Measurements from ENCODE around the gene KCNIP1. TPM values are rescaled to one million over a fixed set of nuclear protein-coding genes. Genes with fewer than 3 reads are reported as not detected.

Gene KCNIP1
- total RNA-seq, 4 donors from 2014 or later, result not detected

DNA sequence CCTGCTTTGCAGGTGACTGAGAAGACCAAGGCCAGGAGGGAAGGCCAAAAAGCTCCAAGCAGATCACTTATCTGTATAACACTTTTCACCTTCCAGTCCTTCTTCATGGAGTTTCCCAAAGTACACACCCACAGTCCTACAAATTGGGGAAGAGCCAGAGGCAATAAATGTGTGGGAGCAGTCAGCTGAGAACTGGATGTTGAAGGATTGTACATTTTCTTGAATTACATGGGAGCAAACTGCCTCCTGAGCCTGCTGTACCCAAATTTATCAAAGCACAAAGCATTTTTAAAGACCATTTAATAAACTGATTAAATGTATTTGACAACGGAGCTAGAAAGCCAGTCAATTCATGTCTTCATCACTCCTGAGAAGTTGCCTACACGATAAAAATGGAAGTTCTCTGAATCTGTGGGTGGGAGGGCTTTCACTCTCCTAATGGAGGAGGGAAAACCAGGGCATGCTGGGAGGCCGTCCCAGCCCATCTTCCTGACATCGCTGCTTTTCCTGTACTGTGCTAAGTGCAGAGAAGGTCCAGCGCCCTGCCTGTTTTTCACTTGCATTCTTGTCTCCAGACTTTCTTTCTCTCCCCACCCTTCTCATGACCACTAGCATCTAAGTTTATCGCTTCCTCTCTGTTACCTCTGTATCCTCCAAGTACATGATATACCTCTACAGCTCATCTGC lies 79.0 kb downstream of the KCNIP1 start:
- no peaks in the 10 kb centered on the region for H3K36me3 ChIP-seq
- no peak overlapping the region for H3K27ac ChIP-seq
- H3K4me3 ChIP-seq, result no peak overlapping the region
- no peak for TF ChIP-seq POLR2A (IDR thresholded peaks at IDR 0.05)
- TF ChIP-seq, protein P1, sequence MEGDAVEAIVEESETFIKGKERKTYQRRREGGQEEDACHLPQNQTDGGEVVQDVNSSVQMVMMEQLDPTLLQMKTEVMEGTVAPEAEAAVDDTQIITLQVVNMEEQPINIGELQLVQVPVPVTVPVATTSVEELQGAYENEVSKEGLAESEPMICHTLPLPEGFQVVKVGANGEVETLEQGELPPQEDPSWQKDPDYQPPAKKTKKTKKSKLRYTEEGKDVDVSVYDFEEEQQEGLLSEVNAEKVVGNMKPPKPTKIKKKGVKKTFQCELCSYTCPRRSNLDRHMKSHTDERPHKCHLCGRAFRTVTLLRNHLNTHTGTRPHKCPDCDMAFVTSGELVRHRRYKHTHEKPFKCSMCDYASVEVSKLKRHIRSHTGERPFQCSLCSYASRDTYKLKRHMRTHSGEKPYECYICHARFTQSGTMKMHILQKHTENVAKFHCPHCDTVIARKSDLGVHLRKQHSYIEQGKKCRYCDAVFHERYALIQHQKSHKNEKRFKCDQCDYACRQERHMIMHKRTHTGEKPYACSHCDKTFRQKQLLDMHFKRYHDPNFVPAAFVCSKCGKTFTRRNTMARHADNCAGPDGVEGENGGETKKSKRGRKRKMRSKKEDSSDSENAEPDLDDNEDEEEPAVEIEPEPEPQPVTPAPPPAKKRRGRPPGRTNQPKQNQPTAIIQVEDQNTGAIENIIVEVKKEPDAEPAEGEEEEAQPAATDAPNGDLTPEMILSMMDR (IDR thresholded peaks at IDR 0.05), result no peak
- no peaks in the 10 kb centered on the region for H3K4me1 ChIP-seq
- H3K9me3 ChIP-seq, result no peaks in the 10 kb centered on the region
- no peaks in the 10 kb centered on the region for H3K27me3 ChIP-seq
- DNase-seq, result no peak

DNA sequence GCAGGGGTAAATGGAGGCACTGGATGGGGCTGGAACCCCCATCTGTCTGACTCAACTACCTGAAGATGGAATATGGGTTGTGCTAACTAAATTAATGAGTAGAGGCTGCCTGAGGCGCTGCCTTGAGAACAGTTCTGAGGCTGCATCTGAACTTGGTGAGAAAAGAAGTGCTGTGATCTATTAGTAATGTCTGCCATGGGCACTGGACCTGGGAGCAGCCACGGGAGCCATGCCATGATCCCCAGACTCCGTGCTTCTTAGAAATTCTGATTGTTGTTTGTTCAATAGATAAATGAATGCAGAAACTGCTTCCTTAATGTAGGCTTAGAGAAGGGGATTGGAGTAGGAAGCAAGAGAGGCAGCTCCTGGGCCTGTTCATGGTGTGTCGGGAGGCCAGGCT lies 80.2 kb downstream of the KCNIP1 start:
- TF ChIP-seq, protein P1 (IDR thresholded peaks at IDR 0.05), result no peak
- no peak for TF ChIP-seq POLR2A (IDR thresholded peaks at IDR 0.05)
- Histone ChIP-seq H3K4me1 (no peaks in the 10 kb centered on the region), H3K27me3 (no peaks in the 10 kb centered on the region), H3K27ac (no peak overlapping the region), H3K36me3 (no peaks in the 10 kb centered on the region), H3K9me3 (no peaks in the 10 kb centered on the region), H3K4me3 (no peak overlapping the region)
- DNase-seq, result no peak

DNA sequence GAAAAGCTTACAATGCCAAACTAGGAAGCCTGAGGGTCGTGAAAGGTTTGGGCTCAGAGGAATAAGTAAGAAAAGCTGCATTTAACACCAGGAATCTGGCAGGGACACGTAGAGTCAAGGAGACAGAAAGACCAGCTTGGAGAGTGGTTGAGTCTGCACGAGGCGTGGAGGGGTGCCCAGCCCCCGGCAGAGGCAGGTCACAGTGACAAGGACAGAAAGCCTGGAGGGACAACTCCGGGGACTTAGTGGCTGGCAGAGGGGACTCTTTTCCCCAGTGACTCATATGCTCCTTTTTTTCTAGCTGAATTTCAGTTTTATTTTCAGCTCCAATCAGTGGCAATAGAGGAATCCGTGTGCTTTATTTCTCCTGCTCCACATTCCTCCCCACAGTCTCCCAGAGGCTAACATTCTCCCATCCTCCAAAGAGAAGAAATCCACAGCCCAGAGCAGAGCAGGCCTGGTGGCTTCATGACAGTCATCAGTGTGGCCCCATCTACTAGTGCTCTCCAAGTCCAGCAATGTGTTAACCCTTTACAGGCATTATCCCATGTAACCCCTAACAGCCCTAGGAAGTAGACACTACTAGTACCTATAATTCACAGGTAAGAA lies 80.7 kb downstream of the KCNIP1 start:
- Histone ChIP-seq H3K4me3 (no peak overlapping the region), H3K27ac (no peak overlapping the region), H3K4me1 (no peaks in the 10 kb centered on the region), H3K27me3 (no peaks in the 10 kb centered on the region), H3K9me3 (no peaks in the 10 kb centered on the region), H3K36me3 (no peaks in the 10 kb centered on the region)
- no peak for DNase-seq
- TF ChIP-seq POLR2A (IDR thresholded peaks at IDR 0.05), result no peak
- TF ChIP-seq, protein P1 (IDR thresholded peaks at IDR 0.05), result no peak

DNA sequence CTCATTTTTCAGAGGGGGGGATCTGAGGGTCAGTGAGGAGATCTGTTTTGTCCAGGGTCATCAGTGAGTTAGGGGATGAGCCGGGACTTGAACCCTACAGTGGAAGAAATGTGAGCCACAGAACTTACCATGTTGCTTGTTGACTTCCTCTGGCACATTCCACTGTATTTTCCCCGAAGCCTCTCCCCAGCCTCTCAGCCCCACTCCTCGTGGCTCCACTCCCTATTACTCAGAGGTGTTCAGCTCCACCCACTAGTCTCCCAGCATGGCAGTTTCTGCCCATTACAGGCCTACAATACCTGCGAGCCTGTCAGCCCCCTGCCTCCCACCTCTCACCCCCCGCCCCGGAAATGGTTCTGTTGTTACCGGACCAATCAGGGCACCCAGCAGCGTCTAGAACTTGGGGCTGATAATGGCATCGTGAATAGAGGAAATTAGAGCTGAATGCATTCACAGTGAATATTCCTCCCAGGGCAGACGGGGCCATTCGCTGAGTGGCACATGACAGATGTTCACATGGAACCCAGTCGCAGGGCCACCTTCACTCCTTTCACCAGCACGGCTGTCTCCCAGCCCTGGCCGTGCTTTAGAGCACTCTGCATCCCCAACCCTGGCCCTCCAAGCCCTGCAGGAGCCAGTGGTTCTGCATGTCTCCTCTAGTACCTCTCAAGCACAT lies 81.6 kb downstream of the KCNIP1 start:
- no peaks in the 10 kb centered on the region for H3K4me1 ChIP-seq
- DNase-seq, result no peak
- no peaks in the 10 kb centered on the region for H3K27me3 ChIP-seq
- no peak overlapping the region for H3K27ac ChIP-seq
- TF ChIP-seq POLR2A (IDR thresholded peaks at IDR 0.05), result no peak
- TF ChIP-seq, protein P1 (IDR thresholded peaks at IDR 0.05), result no peak
- no peak overlapping the region for H3K4me3 ChIP-seq
- H3K9me3 ChIP-seq, result no peaks in the 10 kb centered on the region
- no peaks in the 10 kb centered on the region for H3K36me3 ChIP-seq

DNA sequence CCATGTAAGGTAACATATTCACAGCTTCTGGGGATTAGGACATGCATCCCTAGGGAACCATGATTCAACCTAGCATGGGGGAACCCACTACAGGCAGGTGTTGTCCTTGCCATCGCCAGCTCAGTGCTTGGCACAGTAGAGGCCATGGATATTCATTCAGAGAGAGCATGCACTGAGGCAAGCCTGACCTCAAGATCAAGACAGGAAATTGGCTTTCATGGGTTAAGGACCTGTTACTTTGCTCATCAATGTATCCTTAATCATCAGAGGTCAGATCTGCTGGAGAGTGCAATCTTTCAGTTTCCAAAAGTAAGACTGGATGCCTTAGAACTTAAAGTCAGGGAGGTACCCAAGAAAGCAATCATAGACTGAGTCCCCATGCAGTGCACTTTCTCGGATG lies 84.0 kb downstream of the KCNIP1 start:
- Histone ChIP-seq H3K9me3 (no peaks in the 10 kb centered on the region), H3K4me3 (no peak overlapping the region), H3K27me3 (no peaks in the 10 kb centered on the region), H3K27ac (no peak overlapping the region), H3K36me3 (no peaks in the 10 kb centered on the region), H3K4me1 (no peaks in the 10 kb centered on the region)
- TF ChIP-seq, protein P1 (IDR thresholded peaks at IDR 0.05), result no peak
- no peak for TF ChIP-seq POLR2A (IDR thresholded peaks at IDR 0.05)
- no peak for DNase-seq
